ENCODE data around the gene PDZD2.
"Not testable (repeated sequence)": the region's sequence is repeated elsewhere in the genome, so short reads cannot be mapped to it uniquely, and the experiment has no call there.

PDZD2 gene

DNA sequence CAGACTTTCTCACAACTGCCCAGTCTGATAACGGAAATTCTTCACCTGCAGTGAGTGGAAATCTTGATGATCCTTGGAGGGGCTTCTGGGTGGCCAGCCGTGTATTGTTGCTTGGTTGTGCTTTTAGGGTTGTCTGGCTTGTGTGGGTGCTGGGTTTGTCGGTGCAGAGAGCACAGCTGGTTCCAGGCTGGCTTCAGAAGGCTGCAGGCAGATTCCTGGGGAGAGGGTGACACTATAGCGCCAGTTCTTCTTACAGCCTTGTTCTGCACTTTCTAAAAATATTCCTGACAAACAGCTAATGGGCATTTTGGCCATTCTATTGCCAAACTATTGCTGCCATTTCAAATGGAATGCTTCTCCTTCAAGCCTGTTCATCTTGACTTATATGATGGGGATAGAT lies 99.3 kb downstream of the PDZD2 start:
- DNase-seq = no peak

DNA sequence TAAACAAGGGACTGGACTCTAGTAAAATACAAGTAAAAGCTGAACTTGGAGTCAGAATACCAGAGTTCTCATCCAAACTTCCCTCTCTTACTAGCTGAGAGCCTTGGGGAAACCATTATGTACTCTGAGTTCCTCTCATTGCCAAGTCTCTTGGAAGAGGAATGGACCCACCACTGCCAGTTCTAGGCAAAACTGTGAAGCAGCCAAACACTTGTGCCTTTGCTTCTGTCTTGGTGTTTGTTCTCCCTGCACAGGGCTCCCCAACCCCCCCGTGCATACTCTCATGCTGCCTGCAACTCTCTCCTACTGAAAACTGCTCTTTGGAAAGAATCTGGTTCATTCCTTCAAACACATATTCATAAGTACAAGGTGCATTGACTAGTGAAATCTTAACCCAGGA lies 102.6 kb downstream of the PDZD2 start:
- no peak for DNase-seq

GRCh38 chr5:31743678-31744077 lies 104.7 kb downstream of the PDZD2 start:
- no peak for DNase-seq

DNA sequence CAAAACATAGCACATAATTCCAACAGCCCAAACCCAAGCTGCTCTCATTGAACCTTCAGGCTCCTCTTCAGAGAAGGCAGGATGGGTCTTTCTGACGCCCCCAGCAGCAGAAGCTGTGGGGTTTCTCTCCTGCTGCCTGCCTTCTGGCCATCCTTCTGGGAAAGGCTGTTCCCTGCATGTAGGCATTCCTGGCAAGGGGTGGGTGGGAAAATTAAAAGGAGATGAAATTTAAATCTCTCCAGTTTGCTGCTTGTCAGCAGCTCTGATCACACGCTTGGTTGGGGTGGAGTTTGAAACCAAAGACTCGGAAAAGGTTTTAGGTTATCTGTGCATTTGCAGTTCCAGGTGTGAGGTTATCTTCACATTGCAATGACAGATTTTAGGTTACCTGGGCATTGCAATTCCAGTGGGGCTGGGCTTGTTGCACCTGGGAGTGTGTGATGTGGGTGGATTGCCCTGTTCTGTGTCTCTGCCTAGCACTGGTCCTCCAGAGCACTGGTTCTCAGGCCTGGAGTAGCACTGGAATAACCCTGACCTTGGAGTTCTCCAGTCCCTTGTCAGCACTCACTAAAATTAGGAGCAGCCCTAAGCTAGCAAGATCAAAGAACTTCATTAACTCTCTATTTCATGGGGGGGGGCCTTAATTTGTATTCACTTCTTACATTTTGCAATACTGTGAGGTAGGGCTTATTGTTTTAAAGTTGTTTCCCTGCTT lies 109.7 kb downstream of the PDZD2 start:
- DNase-seq = no peak

GRCh38 chr5:31750215-31750614 lies 111.3 kb downstream of the PDZD2 start:
- DNase-seq = no peak

DNA sequence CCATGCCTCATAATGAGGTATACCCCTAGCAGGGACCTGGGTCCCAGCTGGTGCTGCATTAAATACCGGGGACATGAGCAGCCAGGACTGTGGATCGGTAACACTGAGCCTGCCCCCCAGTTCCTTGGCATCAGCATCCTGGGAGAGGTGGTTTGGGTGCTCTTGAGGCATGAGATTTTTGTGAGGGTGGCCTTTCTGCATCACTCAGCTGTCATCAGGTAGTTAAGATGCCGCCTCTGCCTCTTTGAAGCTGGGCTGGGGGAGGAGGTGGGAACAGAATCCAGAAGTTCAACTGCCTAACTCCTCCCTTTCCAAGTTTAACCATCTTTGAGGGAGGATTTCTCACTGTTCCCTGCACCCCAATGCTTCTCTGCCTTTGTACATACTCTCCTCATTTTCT lies 112.7 kb downstream of the PDZD2 start:
- DNase-seq = no peak

DNA sequence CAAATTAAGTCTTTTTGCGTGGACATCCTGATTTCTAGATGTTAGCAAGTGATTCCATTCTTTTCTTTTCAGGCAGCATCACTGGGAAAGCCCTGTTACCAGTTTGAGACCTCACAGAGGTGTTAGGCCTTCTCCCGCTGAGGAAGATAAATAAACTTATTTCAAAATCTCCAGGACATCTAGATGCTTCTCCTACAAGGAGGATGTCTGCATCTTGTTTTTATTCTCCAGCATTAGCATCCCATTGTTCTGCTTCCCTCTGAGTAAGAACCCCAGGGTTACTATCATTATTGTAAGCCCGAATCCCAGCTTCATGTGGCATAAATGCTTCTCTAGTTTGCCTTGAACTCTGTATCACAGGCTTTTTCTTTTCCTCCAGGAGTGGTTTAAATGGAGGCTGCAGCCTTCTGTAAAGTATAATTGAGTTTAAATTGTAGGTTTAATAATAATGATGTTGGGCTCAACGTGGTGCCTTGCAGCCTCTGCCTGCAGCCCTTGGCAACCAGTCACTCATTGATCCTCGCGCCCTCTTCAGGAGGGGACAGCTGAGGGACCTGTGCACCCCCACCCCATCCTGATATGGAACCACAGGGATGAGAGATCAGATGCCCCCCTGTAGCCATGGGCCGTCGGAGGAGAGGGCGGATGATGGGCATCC lies 114.9 kb downstream of the PDZD2 start:
- no peak for DNase-seq

DNA sequence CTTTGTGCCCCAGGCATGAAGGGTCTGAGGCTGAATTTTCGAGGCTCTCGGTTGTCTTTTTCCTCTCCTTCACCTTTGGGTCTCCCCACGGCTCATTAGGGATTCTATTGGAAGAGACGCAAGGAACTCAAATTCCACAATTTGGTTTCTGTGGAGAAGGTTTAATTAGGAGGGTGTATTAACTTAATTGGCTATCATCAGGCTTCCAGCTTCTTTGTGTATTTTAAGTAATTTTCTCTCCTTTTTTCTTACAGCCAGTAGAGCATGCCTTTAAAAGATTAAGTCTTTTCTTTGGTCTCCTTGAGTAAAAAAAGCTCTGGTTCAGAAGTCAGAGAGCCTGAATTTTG lies 115.4 kb downstream of the PDZD2 start:
- no peak for DNase-seq

DNA sequence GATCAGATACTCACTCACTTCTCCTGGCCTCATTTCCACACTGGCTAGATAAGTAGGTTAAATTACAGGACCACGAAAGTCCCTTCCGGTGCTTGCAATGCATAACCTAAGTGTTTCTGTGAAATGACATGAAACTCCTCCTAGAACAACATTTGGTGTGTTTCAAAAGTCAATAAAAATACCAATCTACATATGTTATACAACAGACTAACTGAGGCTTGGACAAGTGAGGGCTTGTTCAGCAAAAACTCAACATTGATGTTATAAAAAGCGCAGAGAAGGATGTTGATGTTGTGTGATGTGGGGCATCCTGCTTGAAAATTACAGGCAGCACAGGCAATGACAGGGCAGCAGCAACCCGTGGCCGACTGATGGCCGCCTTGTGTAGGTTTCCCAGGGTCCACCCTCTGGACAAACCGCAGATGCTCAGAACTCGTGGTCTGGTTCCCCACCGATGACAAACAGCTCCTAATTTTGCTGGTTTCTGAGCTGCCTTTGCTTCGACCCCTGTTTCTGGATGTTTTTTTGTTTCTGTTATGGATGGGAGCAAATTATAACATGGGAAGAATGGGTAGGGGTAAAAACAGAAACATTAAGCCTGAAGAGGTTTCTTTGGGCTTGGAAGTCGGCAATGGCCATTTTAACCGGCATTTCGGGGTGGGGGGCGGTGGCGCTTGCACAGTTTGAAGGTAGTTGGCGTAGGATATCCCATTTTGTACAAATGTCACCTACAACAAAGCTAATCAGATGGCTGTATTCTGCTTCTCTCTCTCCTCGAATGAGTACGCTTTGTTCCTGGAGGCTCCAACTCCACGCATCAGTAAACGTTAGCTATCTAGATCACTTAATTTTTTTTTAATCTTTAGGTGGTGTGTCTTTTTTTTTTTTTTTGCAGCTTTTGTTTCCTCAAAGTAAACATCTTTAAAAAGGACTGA lies 116.1 kb downstream of the PDZD2 start:
- no peak for DNase-seq

GRCh38 chr5:31755676-31756230 lies 116.8 kb downstream of the PDZD2 start:
- DNase-seq = no peak

- no peak for DNase-seq
These were observed 118.9 kb downstream of the PDZD2 start for GRCh38 chr5:31757806-31758205.

- no peak for DNase-seq
These were observed 120.0 kb downstream of the PDZD2 start for GRCh38 chr5:31758803-31759425.

DNA sequence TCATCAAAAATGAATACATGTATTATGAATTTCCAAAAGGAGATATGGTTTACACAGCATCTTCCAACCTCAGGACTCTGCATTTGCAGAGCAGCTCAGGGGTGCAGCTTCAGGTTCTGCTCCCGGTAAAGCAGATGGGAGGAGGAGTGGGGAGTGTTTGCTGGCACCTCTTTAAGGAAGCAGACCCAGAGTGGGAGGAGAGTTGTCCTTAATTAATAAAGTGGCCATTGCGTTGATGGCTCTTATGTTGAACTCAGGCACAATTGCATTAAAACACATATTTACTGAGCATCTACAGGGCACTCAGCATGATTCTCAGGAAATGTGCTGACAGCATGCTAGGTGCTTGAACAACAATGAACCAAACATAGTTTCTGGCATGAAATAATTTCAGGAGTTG lies 121.0 kb downstream of the PDZD2 start:
- DNase-seq = no peak

GRCh38 chr5:31761877-31762276 lies 122.9 kb downstream of the PDZD2 start:
- no peak for DNase-seq

GRCh38 chr5:31763424-31763823 lies 124.5 kb downstream of the PDZD2 start:
- DNase-seq = no peak

GRCh38 chr5:31764687-31765086 lies 125.8 kb downstream of the PDZD2 start:
- DNase-seq = not testable (repeated sequence)

DNA sequence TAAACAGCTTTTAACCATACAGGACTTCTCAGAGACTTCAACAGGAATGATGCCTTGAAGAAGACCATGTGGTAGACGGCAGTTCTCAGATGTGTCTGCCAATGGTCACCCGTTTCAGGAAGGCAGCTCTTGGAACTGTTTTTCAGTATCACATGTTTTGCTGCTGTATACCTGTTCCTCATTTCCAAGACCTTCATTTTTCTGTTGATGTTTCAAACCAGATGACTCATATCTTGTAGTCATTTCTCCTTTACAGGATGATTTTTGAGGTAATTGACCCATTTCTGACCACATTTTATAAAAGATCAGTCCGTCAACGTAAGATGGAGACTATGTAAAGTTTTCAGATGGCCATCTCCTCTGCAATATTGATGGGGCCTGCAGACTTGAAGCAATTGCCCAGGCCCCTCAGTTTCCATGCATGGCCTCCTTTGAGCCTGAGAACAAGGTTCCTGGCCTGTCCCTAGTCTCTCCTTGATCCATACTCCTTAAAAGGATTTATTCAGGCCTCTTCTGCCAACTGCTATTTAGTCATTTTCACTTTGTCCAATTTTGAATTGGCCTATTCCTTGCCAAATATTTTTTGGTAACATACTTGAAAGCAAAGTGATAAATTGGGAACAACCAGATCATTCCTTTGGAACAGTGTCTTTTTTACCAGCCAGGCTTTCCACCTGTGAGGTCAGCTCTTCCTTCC lies 128.6 kb downstream of the PDZD2 start:
- no peak for DNase-seq

DNA sequence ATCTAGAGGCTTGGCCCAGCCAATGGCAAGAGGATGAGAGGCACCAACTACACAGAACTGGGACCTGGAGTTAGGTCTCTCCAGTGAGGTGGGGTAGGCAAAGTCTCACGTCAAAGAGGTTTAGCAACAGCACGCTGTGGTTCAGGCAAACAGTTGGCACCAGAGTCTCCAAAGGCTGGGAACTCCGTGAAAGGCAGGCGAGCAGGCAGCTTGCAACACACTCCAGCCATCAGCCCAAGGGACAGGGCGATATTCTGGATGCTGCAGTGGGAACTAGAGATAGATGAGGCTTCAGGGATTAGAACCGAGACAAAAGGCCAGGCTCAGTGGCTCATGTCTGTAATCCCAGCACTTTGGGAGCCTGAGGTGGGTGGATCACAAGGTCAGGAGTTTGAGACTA lies 129.1 kb downstream of the PDZD2 start:
- no peak for DNase-seq

- DNase-seq = no peak
These were observed 129.9 kb downstream of the PDZD2 start for GRCh38 chr5:31768784-31769183.

- no peak for DNase-seq
These were observed 130.6 kb downstream of the PDZD2 start for GRCh38 chr5:31769530-31769929.

- DNase-seq = no peak
These were observed 131.3 kb downstream of the PDZD2 start for GRCh38 chr5:31770132-31770720.

DNA sequence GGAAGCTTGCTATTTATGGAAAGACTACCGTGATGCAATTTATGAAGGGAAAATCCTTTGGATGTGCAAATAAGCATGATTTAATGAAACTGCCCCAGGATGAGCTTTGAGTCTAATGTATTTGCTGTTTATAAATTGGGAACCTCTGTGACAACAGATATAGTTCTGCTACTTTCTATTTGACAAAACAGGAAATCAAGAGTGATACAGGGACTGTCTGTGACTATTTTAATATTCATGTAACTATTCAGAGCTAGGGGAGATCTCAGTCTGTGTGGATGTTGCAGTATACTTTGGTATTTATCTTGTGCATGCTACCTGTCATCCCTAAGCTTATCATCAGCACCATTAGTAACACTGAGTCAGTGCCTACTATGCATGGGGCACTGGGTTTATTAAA lies 132.1 kb downstream of the PDZD2 start:
- no peak for DNase-seq

All from fibroblast of skin of right biceps (primary cell).